ENCODE measurements around the gene COX11. TPM values are rescaled to one million over a fixed set of nuclear protein-coding genes. Genes with fewer than 3 reads are reported as not detected.

The COX11 gene
- total and polyA plus RNA-seq, 2 donors (not counting 1 experiment from before 2014, with no cell fraction given) = 33.6 to 62.3 TPM

DNA sequence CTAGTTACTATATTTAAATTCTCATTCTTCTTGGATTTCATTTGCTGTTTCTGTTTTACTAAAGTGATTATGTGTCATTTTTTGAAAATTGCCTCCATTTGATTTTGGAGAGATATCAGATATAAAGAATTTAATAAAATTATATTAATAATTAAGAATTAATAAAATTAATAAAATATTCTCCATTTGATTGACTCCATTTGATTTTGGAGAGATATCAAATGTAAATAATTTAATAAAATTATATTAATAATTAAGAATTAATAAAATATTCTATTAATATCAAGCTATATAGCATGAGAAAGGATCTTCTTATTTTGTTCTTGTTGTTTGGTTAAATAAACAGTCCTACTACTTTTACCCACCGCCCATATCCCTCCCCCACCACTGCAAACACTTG lies 23.1 kb upstream of the COX11 start:
- no peak overlapping the region for H2AFZ ChIP-seq (ENCODE audit: low read length)
- no peak for DNase-seq (ENCODE audit: low read depth in 2 of 2)
- H3K4me3 ChIP-seq (replicated peaks in 1 of 4; ENCODE audit: control extremely low read depth in 1 of 4, insufficient read depth in 1 of 4, low read depth in 3 of 4, low read length in 4 of 4) = no peak overlapping the region
- no peaks in the 10 kb centered on the region for H4K20me1 ChIP-seq (ENCODE audit: control insufficient read depth, extremely low read depth, insufficient read depth, low read length)
- H3K9ac ChIP-seq (ENCODE audit: insufficient read depth, low read length) = no peak overlapping the region
- no peaks in the 10 kb centered on the region for H3K9me3 ChIP-seq (ENCODE audit: control insufficient read depth, insufficient read depth, low read depth, low read length)
- no peaks in the 10 kb centered on the region for H3K27me3 ChIP-seq (ENCODE audit: control insufficient read depth, insufficient read depth, low read length)
- H3K36me3 ChIP-seq (ENCODE audit: control insufficient read depth, insufficient read depth, low read length) = no peaks in the 10 kb centered on the region
- H3K4me1 ChIP-seq (ENCODE audit: control insufficient read depth, extremely low read depth, insufficient read depth, low read length) = no peaks in the 10 kb centered on the region
- H3K27ac ChIP-seq (ENCODE audit: insufficient read depth, low read length) = no peak overlapping the region
- TF ChIP-seq, protein P1, sequence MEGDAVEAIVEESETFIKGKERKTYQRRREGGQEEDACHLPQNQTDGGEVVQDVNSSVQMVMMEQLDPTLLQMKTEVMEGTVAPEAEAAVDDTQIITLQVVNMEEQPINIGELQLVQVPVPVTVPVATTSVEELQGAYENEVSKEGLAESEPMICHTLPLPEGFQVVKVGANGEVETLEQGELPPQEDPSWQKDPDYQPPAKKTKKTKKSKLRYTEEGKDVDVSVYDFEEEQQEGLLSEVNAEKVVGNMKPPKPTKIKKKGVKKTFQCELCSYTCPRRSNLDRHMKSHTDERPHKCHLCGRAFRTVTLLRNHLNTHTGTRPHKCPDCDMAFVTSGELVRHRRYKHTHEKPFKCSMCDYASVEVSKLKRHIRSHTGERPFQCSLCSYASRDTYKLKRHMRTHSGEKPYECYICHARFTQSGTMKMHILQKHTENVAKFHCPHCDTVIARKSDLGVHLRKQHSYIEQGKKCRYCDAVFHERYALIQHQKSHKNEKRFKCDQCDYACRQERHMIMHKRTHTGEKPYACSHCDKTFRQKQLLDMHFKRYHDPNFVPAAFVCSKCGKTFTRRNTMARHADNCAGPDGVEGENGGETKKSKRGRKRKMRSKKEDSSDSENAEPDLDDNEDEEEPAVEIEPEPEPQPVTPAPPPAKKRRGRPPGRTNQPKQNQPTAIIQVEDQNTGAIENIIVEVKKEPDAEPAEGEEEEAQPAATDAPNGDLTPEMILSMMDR (conservative IDR thresholded peaks at IDR 0.05 in 1 of 2, IDR thresholded peaks at IDR 0.05 in 1 of 2; ENCODE audit: low read depth in 1 of 2, low read length in 2 of 2) = no peak
- TF ChIP-seq EZH2 (IDR thresholded peaks at IDR 0.05; ENCODE audit: low read length, missing control alignments) = no peak
- no peak overlapping the region for H3K4me2 ChIP-seq (ENCODE audit: extremely low read depth, insufficient read depth, low read length)
- no peaks in the 10 kb centered on the region for H3K79me2 ChIP-seq (ENCODE audit: control insufficient read depth, insufficient read depth, low read length)

DNA sequence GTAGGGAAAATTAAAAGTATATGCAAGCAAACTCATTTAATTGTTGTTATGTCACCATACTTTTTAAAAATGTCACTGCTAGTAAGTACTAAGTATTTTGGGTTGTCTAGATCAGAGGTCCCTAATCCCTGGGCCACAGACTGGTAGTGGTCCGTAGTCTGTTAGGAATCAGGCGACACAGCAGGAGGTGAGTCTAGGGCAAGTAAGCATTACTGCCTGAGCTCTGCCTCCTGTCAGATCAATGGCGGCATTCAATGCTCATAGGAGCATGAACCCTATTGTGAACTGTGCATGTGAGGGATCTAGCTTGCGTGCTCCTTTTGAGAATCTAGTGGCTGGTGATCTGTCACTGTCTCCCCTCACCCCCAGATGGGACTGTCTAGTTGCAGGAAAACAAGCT lies 21.7 kb upstream of the COX11 start:
- H2AFZ ChIP-seq (ENCODE audit: low read length) = no peak overlapping the region
- H3K79me2 ChIP-seq (ENCODE audit: control insufficient read depth, insufficient read depth, low read length) = no peaks in the 10 kb centered on the region
- no peak overlapping the region for H3K4me2 ChIP-seq (ENCODE audit: extremely low read depth, insufficient read depth, low read length)
- H3K27ac ChIP-seq (ENCODE audit: insufficient read depth, low read length) = no peak overlapping the region
- H3K9me3 ChIP-seq (ENCODE audit: control insufficient read depth, insufficient read depth, low read depth, low read length) = no peaks in the 10 kb centered on the region
- H3K9ac ChIP-seq (ENCODE audit: insufficient read depth, low read length) = no peak overlapping the region
- no peaks in the 10 kb centered on the region for H3K27me3 ChIP-seq (ENCODE audit: control insufficient read depth, insufficient read depth, low read length)
- H4K20me1 ChIP-seq (ENCODE audit: control insufficient read depth, extremely low read depth, insufficient read depth, low read length) = no peaks in the 10 kb centered on the region
- no peak overlapping the region for H3K4me3 ChIP-seq (replicated peaks in 1 of 4; ENCODE audit: control extremely low read depth in 1 of 4, insufficient read depth in 1 of 4, low read depth in 3 of 4, low read length in 4 of 4)
- no peak for TF ChIP-seq EZH2 (IDR thresholded peaks at IDR 0.05; ENCODE audit: low read length, missing control alignments)
- TF ChIP-seq, protein P1 (conservative IDR thresholded peaks at IDR 0.05 in 1 of 2, IDR thresholded peaks at IDR 0.05 in 1 of 2; ENCODE audit: low read depth in 1 of 2, low read length in 2 of 2) = no peak
- H3K4me1 ChIP-seq (ENCODE audit: control insufficient read depth, extremely low read depth, insufficient read depth, low read length) = no peaks in the 10 kb centered on the region
- DNase-seq (ENCODE audit: low read depth in 2 of 2) = no peak
- no peaks in the 10 kb centered on the region for H3K36me3 ChIP-seq (ENCODE audit: control insufficient read depth, insufficient read depth, low read length)

DNA sequence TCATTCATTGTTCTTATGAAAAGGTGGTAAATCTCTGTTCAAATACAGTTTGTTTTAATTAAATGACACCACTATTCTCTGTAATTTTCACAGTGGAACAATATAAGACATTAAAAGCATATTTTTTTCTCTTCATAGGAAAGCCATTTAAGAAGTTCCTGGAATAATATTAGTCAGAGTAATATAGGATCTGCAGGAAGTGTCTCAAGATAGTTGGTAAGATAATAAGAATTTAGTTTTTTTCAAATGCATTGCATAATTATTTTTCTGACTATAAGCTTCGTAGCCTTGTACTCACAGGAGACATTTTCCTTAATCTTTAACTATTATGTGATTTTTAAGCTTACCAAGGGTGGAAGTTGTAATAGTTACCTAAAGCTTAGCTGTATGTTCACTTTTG lies 17.0 kb upstream of the COX11 start:
- no peak overlapping the region for H3K4me3 ChIP-seq (replicated peaks in 1 of 4; ENCODE audit: control extremely low read depth in 1 of 4, insufficient read depth in 1 of 4, low read depth in 3 of 4, low read length in 4 of 4)
- H4K20me1 ChIP-seq (ENCODE audit: control insufficient read depth, extremely low read depth, insufficient read depth, low read length) = no peaks in the 10 kb centered on the region
- H3K4me1 ChIP-seq (ENCODE audit: control insufficient read depth, extremely low read depth, insufficient read depth, low read length) = no peaks in the 10 kb centered on the region
- DNase-seq (ENCODE audit: low read depth in 2 of 2) = no peak
- no peak overlapping the region for H3K27ac ChIP-seq (ENCODE audit: insufficient read depth, low read length)
- no peaks in the 10 kb centered on the region for H3K36me3 ChIP-seq (ENCODE audit: control insufficient read depth, insufficient read depth, low read length)
- no peaks in the 10 kb centered on the region for H3K27me3 ChIP-seq (ENCODE audit: control insufficient read depth, insufficient read depth, low read length)
- H3K4me2 ChIP-seq (ENCODE audit: extremely low read depth, insufficient read depth, low read length) = no peak overlapping the region
- no peak for TF ChIP-seq EZH2 (IDR thresholded peaks at IDR 0.05; ENCODE audit: low read length, missing control alignments)
- TF ChIP-seq, protein P1 (conservative IDR thresholded peaks at IDR 0.05 in 1 of 2, IDR thresholded peaks at IDR 0.05 in 1 of 2; ENCODE audit: low read depth in 1 of 2, low read length in 2 of 2) = no peak
- H3K9me3 ChIP-seq (ENCODE audit: control insufficient read depth, insufficient read depth, low read depth, low read length) = no peaks in the 10 kb centered on the region
- H2AFZ ChIP-seq (ENCODE audit: low read length) = no peak overlapping the region
- H3K79me2 ChIP-seq (ENCODE audit: control insufficient read depth, insufficient read depth, low read length) = no peaks in the 10 kb centered on the region
- no peak overlapping the region for H3K9ac ChIP-seq (ENCODE audit: insufficient read depth, low read length)

Measured in fibroblast of lung (primary cell).